ENCODE data around the gene PDX1.

Gene PDX1

GRCh38 chr13:27919934-27920676 lies at the start of gene PDX1:
TSS of gene PDX1 (plus strand) at chr13:27920000. CDS start at chr13:27920139, 139 bp downstream.
- peak; percentile 53 for DNase-seq (ENCODE audit: low spot score)

GRCh38 chr13:27878274-27878673 lies 41.5 kb upstream of the PDX1 start:
- no peak for DNase-seq (ENCODE audit: low spot score)

- DNase-seq (ENCODE audit: low spot score), result no peak
Observed at GRCh38 chr13:27889471-27889870, 30.3 kb upstream of the PDX1 start.

- DNase-seq (ENCODE audit: low spot score), result no peak
Observed at GRCh38 chr13:27896726-27897125, 23.1 kb upstream of the PDX1 start.

GRCh38 chr13:27904719-27905118 lies 15.1 kb upstream of the PDX1 start:
- no peak for DNase-seq (ENCODE audit: low spot score)

- DNase-seq (ENCODE audit: low spot score), result no peak
Observed at GRCh38 chr13:27905650-27906049, 14.2 kb upstream of the PDX1 start.

GRCh38 chr13:27907121-27907787 lies 12.5 kb upstream of the PDX1 start:
- DNase-seq (ENCODE audit: low spot score), result no peak

GRCh38 chr13:27909378-27909777 lies 10.4 kb upstream of the PDX1 start:
- no peak for DNase-seq (ENCODE audit: low spot score)

GRCh38 chr13:27911521-27911920 lies 8.3 kb upstream of the PDX1 start:
- no peak for DNase-seq (ENCODE audit: low spot score)

- no peak for DNase-seq (ENCODE audit: low spot score)
Observed at GRCh38 chr13:27913160-27913559, 6.6 kb upstream of the PDX1 start.

GRCh38 chr13:27915301-27916207 lies 4.2 kb upstream of the PDX1 start:
- peak; percentile 42 for DNase-seq (ENCODE audit: low spot score)

GRCh38 chr13:27917121-27917947 lies 2.5 kb upstream of the PDX1 start:
- no peak for DNase-seq (ENCODE audit: low spot score)

- no peak for DNase-seq (ENCODE audit: low spot score)
Observed at GRCh38 chr13:27918041-27918917, 1.5 kb upstream of the PDX1 start.

GRCh38 chr13:27918918-27919658 lies 712 bp upstream of the PDX1 start:
- DNase-seq (ENCODE audit: low spot score), result no peak

- no peak for DNase-seq (ENCODE audit: low spot score)
Observed at GRCh38 chr13:27919659-27919933, 204 bp upstream of the PDX1 start.

GRCh38 chr13:27920677-27921420 lies 1.0 kb downstream of the PDX1 start:
- DNase-seq (ENCODE audit: low spot score), result peak; percentile 31

GRCh38 chr13:27921421-27921960 lies 1.7 kb downstream of the PDX1 start:
- DNase-seq (ENCODE audit: low spot score), result no peak

GRCh38 chr13:27921961-27922882 lies 2.4 kb downstream of the PDX1 start:
- DNase-seq (ENCODE audit: low spot score), result no peak
